Medulla oblongata (tissue), 1 donor: ENCODE measurements around the gene SLCO2A1.

Source experiments
- DNase-seq: peaks from one replicate; pipeline ENCODE4 v3.0.0-alpha.2; 2015; ENCODE audit errors: extremely low spot score

The SLCO2A1 gene

DNA sequence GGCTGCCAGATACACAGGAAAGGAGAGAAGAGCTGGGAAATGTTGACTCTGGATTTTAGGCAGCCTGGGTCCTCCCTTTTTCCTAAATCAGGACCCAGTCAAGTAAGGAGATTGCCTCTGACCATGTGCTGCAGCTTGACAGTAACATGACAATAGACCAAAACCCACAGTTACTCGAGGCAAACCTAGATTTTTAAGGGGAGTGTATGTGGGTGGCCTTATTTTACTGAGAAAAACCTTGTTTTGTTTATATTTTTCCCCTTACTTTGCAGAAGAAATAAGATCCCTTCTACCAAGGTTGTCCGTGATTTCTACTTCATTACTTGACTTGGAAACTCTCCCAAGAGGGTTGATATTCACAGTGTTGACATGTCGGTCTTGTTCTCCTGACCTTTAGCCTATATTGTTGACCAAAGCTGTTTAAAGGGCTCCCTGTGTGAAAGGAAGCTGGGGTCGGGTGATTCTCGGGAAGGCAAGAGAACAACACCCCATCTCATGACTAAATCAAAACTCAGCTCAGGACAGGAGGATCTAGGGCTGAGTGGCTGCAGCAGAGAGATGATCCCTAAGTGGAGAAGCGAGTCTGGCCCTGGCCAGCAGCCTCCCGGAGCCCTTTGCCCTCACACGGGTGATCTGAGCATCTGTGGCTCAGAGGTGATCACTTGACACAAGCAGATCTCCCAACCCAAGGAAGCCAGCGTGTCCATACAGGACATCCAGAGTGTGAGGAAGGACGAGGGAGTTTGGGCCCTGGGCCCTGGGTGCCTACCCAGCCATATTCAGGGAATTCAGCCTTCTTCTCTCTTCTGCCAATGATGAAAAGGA is 31.0 kb upstream of the SLCO2A1 start:
- DNase-seq, result no peak

DNA sequence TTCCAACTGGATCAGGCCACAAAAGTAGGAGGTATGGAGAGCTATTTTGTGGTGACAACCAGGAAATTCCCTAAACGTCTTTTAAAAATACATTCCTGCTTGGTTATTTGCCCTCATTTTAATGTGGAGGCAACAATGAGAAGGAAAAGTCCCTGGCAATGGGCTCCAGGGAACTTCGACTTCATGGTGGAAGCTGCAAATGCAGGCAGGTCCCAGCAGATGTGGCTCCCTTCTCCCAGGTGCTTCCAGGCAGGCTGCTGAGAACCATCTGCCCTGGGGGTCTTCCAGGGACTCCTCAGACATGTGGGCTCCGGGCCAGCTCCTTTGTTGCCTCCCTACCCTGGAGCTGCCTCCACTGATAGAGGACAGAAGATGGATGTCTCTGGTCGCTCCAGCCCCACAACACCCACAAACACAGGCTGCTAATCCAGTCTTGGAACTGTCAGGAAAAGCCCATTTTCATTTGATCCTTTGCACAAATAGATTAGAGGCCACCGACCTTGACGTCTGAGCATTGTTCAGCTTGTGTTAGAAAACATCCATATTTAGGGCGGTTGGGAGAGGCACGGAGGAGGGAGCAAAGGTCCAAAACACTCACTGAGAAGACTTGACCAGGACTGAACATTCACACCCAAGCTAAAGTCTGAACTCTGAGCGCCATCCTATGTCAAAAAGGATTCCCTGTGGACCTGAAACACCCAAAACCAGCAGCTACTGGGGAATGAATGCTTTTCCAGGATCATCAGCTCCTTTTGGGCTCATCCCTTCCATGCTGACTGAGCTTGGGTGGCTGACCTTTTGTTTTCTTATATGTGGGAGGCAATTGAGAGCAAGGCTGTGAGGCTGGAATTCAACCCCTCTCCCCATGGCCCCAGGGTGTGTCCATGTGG is 30.2 kb upstream of the SLCO2A1 start:
- DNase-seq, result no peak

DNA sequence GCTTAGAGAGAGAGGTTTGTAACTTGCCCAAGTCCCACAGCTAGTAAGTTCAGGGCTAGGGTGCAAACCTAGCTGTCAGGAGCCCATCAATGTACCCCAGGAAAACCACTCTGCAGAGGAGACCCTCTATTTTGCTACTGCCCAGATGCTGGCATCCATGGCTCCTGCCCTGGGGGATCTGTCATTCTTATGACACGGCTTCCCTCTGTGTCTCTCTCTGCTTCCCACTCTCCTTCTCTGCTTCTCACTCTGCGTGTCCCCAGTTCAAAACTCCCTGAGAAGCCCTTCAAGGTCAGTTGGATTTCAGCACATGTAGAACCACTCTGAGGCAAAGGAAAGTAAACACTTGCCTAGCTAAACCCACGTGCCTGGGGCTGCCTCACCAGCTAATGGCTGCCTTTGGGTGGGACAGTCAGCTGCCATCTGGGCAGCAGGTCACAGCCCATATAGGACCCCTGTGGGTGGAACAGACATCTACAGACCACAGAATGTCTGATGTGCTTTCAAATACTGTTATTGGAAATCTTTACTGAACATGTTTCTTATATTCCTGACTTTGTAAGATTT is 29.4 kb upstream of the SLCO2A1 start:
- no peak for DNase-seq

DNA sequence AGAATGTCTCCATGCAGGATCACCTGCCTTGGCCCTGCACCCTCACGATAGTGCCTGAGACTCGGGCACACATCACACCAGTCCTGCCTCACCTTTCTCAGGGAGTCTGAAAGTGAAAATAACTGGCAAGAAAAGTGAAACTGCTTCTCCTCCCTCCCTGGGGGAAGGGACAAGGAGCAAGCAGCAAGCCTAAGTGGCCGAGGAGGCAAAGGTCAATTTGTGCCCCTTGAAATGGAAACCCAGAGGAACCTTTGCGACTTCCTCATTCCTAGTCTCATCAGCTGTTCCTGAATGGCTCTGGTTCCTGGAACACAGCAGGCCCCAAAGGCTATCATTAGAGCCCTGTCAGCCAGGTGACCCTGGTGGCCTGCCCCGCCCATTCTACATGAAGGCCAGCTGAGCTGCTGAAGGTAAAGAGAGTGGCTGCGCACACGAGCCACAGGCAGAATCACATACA is 28.0 kb upstream of the SLCO2A1 start:
- no peak for DNase-seq

DNA sequence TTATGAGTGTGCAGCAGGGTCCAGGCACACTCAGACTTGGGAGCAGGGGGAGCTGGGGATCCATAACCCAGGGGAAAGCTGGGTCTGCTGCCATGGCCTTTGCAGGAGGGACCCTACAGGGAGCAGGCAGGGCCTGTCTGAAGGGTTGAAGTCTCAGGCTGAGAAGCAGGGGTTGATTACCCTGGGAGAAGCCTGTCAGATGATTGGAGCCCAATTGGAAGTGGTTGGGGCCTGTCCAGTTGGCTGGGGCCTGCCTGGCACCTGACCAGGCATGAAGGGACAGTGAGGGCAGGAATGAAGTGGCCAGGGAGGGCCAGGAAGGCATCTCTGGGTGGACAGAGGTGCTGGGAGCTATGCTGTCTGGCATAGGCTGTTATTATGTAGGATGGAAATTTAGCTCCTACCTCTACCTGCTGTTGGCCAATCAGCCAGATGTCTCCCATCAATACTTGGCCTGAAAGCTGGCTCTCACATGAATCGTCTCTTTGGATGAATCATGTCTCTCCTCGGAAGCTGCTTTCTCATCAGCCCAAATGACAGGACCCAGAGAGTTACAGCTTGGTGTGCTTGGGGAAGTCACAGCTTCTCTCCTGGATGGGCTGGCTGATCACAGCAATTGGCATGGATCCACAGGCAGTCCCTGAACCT is 27.4 kb upstream of the SLCO2A1 start:
- DNase-seq, result no peak

GRCh38 chr3:134056464-134056891 is 26.8 kb upstream of the SLCO2A1 start:
- DNase-seq, result no peak

DNA sequence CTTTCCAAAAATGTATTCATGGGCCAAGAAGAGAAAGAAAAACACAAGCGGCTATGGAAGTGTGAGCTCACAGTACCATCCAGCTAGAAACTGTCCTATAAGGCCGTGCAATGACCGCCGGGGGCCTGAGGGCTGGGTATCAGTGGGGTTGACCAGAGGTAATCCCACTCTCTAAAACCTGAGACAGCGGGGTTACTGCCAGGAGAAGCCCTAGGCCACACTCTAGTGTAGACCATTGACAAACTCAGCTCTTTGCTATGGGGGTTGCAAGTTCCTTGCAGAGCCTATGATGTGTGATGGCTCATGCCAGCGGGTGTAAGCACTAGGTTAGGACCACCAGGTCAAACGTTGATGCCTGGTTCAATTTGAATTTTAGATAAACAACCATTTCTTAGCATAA is 25.9 kb upstream of the SLCO2A1 start:
- DNase-seq, result no peak

DNA sequence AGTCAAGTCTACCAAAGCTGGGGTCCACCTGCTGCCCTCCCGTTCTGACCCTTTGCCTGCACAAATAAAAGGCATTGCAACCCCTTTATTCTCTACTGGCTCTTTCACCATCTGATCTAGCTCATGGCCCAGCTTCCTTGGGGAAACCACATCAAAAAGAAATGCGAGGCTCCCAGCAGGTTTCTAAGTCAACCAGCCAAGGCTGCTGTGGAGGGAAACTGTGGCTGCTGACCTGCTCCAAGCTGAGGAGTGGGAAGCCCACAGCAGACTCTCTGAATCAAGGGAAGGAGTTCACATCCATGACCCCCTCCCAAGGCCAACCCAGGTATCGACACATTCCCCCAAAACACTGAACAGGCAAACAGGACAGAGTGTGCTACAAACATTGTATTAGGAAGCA is 25.2 kb upstream of the SLCO2A1 start:
- DNase-seq, result no peak

DNA sequence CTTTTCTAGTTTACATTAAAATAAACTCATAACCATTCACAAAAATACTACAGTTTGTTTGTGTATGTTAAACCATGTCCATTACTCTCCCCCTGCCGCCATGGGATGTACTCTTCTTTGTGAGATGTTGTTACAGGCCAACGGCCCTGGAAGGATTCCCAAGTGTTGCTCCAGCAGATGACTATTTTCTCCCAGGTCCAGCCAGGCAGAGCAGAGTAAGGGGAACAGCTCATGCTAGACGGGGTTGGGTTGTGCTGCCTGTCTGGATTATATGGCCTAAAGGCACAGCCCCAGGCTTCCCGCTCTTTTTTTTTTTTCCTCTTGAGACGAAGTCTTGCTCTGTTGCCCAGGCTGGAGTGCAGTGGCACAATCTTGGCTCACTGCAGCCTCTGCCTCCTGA is 24.5 kb upstream of the SLCO2A1 start:
- DNase-seq, result no peak

DNA sequence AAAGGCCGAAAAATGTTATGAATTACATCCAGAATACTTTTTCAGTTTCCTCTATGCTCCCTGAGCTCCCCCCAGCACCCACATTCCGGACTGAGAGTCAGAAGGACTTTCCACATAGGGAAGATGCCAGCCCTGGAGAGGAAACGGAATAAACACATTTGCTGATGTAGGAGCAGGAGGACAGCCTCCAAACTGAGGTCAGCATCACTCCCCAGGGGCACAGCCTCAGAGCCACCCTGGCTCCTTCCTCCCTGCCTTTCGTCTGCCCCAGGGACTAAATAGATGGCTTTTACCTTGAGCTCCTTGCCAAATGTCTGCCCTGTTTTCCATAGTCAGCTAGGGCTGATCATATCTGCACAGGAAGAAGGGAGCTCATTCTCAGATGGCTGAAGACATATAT is 22.6 kb upstream of the SLCO2A1 start:
- DNase-seq, result no peak

DNA sequence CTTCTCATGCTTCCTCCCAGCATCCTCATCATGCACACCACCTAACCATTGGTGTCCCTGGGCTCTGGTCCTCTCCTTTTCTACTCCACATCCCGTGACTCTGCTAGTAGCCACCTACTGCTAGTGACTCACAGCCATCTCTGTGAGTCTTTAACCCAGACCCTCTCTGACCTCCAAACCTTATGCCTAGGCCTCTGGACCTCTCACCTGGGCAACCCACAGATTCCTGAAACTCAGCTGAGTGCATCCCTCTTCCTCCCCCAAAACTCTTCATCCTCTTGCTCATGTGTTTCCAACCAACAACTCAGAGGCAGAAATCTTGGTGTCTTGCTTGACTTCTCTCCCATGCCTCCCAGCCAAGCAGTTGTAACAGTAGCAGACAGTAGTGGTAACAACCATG is 20.0 kb upstream of the SLCO2A1 start:
- DNase-seq, result no peak

DNA sequence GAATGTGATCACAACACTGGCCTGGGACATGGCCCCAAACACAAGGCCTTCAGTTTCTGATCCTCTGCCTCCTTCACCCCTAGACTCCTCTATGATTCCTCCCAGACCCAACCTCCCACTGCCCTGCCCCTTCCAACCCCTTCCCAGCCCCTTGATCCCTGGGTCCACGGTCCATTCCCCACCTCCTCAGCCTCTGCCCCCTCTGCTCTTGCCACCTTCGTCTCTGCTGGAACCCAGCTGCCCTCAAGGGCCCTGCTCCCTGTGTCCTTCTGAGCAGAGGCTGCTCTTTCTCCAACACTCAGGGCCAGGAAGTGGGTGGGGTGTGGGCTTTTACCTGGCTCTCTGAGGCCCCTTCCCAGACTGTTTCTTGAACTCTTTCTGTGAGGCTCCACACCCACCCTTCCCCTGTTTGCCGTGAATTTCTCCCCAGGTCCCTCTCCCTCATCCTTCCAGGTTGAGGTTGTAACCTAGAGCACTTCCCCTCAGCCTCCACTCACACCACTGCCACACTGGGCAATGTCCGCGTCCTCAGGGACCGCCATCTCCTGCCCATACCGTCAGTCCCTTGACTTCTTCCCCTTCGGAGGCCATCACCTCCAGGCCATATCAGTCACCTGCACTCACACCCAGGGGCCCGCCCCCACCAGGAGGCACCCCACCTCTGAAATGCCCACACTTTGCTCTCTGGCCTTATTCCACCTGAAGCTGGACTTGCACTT is 18.7 kb upstream of the SLCO2A1 start:
- no peak for DNase-seq

DNA sequence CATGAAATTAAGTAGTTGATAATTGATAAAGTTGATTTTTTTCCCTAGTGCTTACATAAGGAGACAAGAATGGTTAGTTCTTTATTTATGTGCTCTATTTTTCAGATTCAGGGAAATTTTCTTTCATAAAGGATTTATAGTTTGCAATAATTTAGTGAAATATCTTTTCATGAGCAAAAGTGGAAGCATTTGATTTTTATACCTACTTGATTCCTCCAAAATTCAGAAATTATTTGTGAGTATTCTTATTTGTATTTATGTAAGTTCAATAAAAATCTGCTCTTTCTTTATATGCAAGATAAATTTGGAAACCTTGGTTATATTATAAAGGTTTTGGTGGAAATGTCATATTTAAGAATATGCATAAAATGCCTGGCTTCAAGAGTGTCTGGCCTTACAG is 14.7 kb upstream of the SLCO2A1 start:
- DNase-seq, result no peak

DNA sequence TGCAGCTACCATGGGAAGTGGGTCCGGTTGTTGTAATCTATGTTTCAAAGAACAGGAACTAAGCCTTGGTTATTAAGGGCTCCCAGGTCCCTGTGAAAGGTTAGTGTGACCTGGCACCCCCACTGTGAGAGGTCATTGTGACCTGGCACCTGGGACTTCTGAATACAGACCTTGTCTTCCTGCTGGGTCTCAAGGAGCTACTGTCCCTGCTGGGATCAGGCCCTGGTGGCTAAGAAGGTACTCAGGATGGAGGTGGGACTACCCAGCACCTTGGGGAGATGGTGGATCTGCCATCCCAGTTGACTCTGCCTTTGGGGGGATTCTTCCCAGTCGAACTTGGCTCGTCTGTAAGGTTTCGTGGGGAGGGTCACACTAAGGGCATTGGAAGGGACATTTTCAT is 10.3 kb upstream of the SLCO2A1 start:
- DNase-seq, result no peak

DNA sequence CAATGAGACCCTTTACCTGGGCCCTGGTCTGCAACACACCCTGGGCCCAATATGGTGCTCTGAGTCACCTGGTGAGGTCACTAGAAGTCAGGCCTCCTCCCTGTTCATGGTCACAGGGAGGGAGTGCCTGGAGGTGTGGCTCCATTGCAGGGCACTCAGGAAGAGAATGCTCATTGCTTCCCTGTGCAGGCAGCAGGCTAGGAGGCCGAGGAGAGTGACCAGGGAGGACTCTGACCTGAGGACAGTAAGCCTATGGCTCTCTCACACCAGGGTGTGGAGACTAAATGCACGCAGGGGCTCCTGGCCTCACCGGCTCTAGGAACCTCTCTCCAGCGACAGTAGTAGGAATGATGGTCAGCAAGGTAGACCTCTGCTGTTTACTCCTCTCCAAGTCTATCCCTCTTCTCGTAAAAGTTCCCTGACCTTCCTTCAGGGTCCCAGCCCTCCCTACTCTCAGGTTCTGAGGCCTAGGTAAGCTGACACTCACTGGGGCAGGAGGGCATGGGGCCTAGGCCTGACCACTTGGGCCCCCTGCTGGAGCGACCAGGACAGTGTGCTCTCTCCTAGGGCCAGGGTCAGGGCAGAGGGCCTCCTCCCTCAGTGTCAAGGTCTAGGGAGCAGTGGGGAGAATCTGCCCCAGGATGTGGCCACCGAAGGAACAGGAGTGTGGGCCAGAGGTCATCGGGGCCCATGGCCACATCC is 9.6 kb upstream of the SLCO2A1 start:
- DNase-seq, result no peak

DNA sequence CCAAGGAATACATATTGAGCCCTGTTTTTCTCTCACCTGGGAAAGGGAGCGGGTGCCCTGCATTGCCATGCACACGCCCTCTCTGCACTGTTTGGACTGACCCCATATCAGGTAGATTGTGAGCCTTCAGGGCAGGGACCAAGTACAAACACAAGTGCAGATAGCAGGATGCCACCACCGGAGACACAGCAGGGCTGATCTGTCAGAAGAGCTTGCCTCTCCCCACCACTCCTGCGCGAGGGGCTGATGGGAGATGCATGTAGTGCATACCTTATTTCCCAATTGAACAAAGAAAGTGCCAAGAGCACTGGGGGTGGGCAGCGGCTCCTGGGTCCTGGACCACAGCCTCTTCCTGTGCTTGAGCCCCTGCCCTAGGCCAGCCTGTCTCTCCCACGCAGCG is 9.0 kb upstream of the SLCO2A1 start:
- no peak for DNase-seq

DNA sequence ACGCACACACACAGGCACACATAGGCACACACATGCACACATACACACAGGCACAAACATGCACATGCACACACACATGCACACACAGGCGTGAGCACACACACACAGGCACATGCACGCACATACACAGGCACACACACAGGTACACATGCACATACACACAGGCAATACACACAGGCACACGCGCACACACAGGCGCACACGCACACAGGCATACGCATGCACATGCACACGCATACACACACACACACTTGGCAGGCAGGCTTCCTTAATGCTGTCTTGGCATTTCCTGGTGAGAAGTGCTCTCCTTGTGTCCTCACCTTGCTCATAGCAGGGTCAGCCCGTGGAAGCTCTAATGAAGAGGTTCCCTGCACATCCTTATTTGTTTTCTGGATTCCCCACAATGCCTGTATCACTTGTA is 8.4 kb upstream of the SLCO2A1 start:
- no peak for DNase-seq

DNA sequence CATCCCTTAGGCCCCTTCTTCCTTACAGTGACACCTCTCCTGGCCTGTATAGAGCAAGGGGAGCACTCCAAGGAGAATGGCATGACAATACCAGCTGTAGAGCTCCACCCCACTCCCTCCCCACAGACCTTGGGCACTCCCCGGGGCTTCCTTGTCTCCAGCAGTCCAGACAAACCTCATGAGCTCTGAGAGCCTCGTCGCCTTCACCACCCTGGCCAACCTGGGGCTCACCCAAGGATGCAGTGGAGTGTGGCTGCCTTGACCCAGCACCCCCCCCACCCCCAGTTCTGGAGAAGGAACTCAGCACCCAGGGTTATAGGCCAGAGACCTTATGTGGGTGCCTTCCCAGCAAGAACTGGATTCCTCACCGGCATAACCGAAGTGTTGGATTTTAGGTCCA is 7.4 kb upstream of the SLCO2A1 start:
- no peak for DNase-seq

DNA sequence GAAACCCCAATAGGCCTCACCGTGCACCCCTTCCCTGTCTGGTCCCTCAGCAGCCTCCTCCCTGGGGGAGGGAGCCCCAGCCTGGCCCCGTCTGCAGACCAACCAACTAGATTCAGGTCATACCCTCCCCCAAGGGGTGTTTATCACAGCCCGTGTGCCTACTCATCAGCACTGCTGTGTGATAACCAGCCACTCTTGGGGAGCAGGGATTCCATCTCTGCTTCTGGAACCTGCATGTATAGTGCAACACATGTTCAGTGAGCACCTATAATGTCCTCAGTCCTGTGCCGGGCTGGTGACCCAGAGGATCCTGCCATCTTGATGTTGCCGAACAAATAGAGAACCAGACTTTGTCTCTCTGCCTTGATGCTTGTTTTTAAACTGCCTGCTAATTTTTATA is 6.6 kb upstream of the SLCO2A1 start:
- DNase-seq, result no peak

GRCh38 chr3:134035836-134036235 is 6.1 kb upstream of the SLCO2A1 start:
- no peak for DNase-seq
